HFF-Myc (cell line): ENCODE measurements around the gene TPST2.
A peak's percentile ranks its signal among the peaks of the same experiment; 100 is the strongest.

Source experiments
- DNase-seq: peaks from one replicate; pipeline ENCODE4 v3.0.0-alpha.2; 2011; ENCODE audit warnings: low read depth; ENCODE audit errors: extremely low read depth
- H3K4me3 ChIP-seq: replicated peaks from 2 replicates; pipeline ENCODE4 v1.5.1; 2011; ENCODE audit warnings: low read depth, mild to moderate bottlenecking, control low read depth, low read length
- CTCF ChIP-seq: IDR thresholded peaks from 2 replicates; pipeline ENCODE4 v1.5.1; 2012; ENCODE audit warnings: mild to moderate bottlenecking, low read depth, low read length, control low read depth; ENCODE audit errors: missing control alignments

The TPST2 gene

GRCh38 chr22:26522012-26522411 lies 67.9 kb downstream of the TPST2 start:
- no peak for DNase-seq
- H3K4me3 ChIP-seq, result no peak overlapping the region
- no peak for TF ChIP-seq CTCF

GRCh38 chr22:26517429-26517828 lies 72.5 kb downstream of the TPST2 start:
- H3K4me3 ChIP-seq, result no peak overlapping the region
- no peak for DNase-seq
- TF ChIP-seq CTCF, result no peak

- TF ChIP-seq CTCF, result no peak
- H3K4me3 ChIP-seq, result no peak overlapping the region
- no peak for DNase-seq
Measured at GRCh38 chr22:26516503-26516902, 73.4 kb downstream of the TPST2 start.

- no peak overlapping the region for H3K4me3 ChIP-seq
- no peak for TF ChIP-seq CTCF
- DNase-seq, result no peak
Measured at GRCh38 chr22:26515931-26516330, 74.0 kb downstream of the TPST2 start.

- TF ChIP-seq CTCF, result no peak
- H3K4me3 ChIP-seq, result no peak overlapping the region
- DNase-seq, result no peak
Measured at GRCh38 chr22:26514419-26515161, 75.3 kb downstream of the TPST2 start.

GRCh38 chr22:26513838-26514237 lies 76.1 kb downstream of the TPST2 start:
- no peak for DNase-seq
- no peak for TF ChIP-seq CTCF
- peak overlapping the region; percentile 99 for H3K4me3 ChIP-seq
